Activated naive CD8-positive, alpha-beta T cell (primary cell): ENCODE data around the gene ZBTB40.

ENCODE experiments used
- H3K27ac Mint-ChIP-seq: one replicate; pipeline ENCODE4 v1.8.0; 2021; ENCODE audit warnings: mixed read lengths
- H3K27me3 Mint-ChIP-seq: one replicate; pipeline ENCODE4 v1.8.0; 2021; ENCODE audit warnings: mixed read lengths
- H3K36me3 Mint-ChIP-seq: one replicate; pipeline ENCODE4 v1.8.0; 2021; ENCODE audit warnings: mixed read lengths
- H3K4me1 Mint-ChIP-seq: one replicate; pipeline ENCODE4 v1.8.0; 2021; ENCODE audit warnings: low read depth, mixed read lengths
- H3K4me3 Mint-ChIP-seq: one replicate; pipeline ENCODE4 v1.8.0; 2021; ENCODE audit warnings: mild to moderate bottlenecking, mixed read lengths
- H3K9me3 Mint-ChIP-seq: one replicate; pipeline ENCODE4 v1.8.0; 2021; ENCODE audit warnings: low read depth, mixed read lengths

Gene ZBTB40

GRCh38 chr1:22575532-22576149 lies 124.0 kb downstream of the ZBTB40 start:
- Mint-ChIP-seq H3K9me3 (no peaks in the 10 kb centered on the region), H3K4me1 (no peaks in the 10 kb centered on the region), H3K27ac (no peak overlapping the region), H3K27me3 (peaks cover 8% of the 10 kb centered on the region), H3K36me3 (no peaks in the 10 kb centered on the region), H3K4me3 (no peak overlapping the region)

- peaks cover 8% of the 10 kb centered on the region for H3K27me3 Mint-ChIP-seq
- no peaks in the 10 kb centered on the region for H3K4me1 Mint-ChIP-seq
- no peak overlapping the region for H3K4me3 Mint-ChIP-seq
- no peak overlapping the region for H3K27ac Mint-ChIP-seq
- no peaks in the 10 kb centered on the region for H3K9me3 Mint-ChIP-seq
- H3K36me3 Mint-ChIP-seq, result no peaks in the 10 kb centered on the region
Observed at GRCh38 chr1:22576150-22576544, 124.5 kb downstream of the ZBTB40 start.

- Mint-ChIP-seq H3K4me3 (no peak overlapping the region), H3K27ac (no peak overlapping the region), H3K36me3 (no peaks in the 10 kb centered on the region), H3K9me3 (no peaks in the 10 kb centered on the region), H3K27me3 (peaks cover 8% of the 10 kb centered on the region), H3K4me1 (no peaks in the 10 kb centered on the region)
Observed at GRCh38 chr1:22576617-22577016, 125.0 kb downstream of the ZBTB40 start.

GRCh38 chr1:22578732-22579361 lies 127.2 kb downstream of the ZBTB40 start:
- peaks cover 5% of the 10 kb centered on the region for H3K27me3 Mint-ChIP-seq
- H3K4me1 Mint-ChIP-seq, result no peaks in the 10 kb centered on the region
- no peaks in the 10 kb centered on the region for H3K9me3 Mint-ChIP-seq
- no peaks in the 10 kb centered on the region for H3K36me3 Mint-ChIP-seq
- H3K4me3 Mint-ChIP-seq, result no peak overlapping the region
- H3K27ac Mint-ChIP-seq, result no peak overlapping the region

- H3K27me3 Mint-ChIP-seq, result no peaks in the 10 kb centered on the region
- no peaks in the 10 kb centered on the region for H3K4me1 Mint-ChIP-seq
- H3K9me3 Mint-ChIP-seq, result no peaks in the 10 kb centered on the region
- H3K4me3 Mint-ChIP-seq, result no peak overlapping the region
- no peaks in the 10 kb centered on the region for H3K36me3 Mint-ChIP-seq
- no peak overlapping the region for H3K27ac Mint-ChIP-seq
Observed at GRCh38 chr1:22579541-22580155, 128.0 kb downstream of the ZBTB40 start.
